GM23248 (cell line): ENCODE measurements around the gene ASTN1. TPM values are rescaled to one million over a fixed set of nuclear protein-coding genes. Genes with fewer than 3 reads are reported as not detected.

ENCODE experiments used
- DNase-seq: peaks from one replicate; pipeline ENCODE4 v3.0.0-alpha.2; 2015
- H2AFZ ChIP-seq: fragments of 200-600 bp; sonication (generic); 2 replicates; pipeline ENCODE4 v1.6.1; 2016; ENCODE audit warnings: antibody characterized with exemption
- H3F3A ChIP-seq: fragments of 200-600 bp; sonication (generic); 2 replicates; pipeline ENCODE4 v1.6.1; 2016; ENCODE audit warnings: mild to moderate bottlenecking, antibody characterized with exemption, mixed run types; ENCODE audit not compliant: insufficient read depth
- H3K27ac ChIP-seq: fragments of 200-600 bp; sonication (generic); 2 replicates; pipeline ENCODE4 v1.5.1; 2016; ENCODE audit warnings: mild to moderate bottlenecking
- H3K27me3 ChIP-seq: fragments of 200-600 bp; sonication (generic); replicated peaks from 2 replicates; pipeline ENCODE4 v1.6.1; 2016; ENCODE audit warnings: mild to moderate bottlenecking; ENCODE audit not compliant: insufficient read depth
- H3K36me3 ChIP-seq: fragments of 200-600 bp; sonication (generic); 2 replicates; pipeline ENCODE4 v1.6.1; 2016; ENCODE audit warnings: low read depth, mild to moderate bottlenecking
- H3K4me1 ChIP-seq: fragments of 200-600 bp; sonication (generic); 2 replicates; pipeline ENCODE4 v1.6.1; 2016; ENCODE audit warnings: mild to moderate bottlenecking; ENCODE audit not compliant: insufficient read depth
- H3K4me2 ChIP-seq: fragments of 200-600 bp; sonication (generic); one replicate; pipeline ENCODE4 v1.6.1; 2016; ENCODE audit warnings: mild to moderate bottlenecking; ENCODE audit not compliant: unreplicated experiment
- H3K4me3 ChIP-seq: fragments of 200-600 bp; sonication (generic); 2 replicates; pipeline ENCODE4 v1.5.1; 2016; ENCODE audit warnings: mild to moderate bottlenecking
- H3K79me2 ChIP-seq: fragments of 200-600 bp; sonication (generic); 2 replicates; pipeline ENCODE4 v1.6.1; 2016; ENCODE audit warnings: mild to moderate bottlenecking; ENCODE audit not compliant: insufficient read depth
- H3K9ac ChIP-seq: fragments of 200-600 bp; sonication (generic); 2 replicates; pipeline ENCODE4 v1.6.1; 2016; ENCODE audit warnings: mild to moderate bottlenecking
- H3K9me2 ChIP-seq: fragments of 200-600 bp; sonication (generic); 2 replicates; pipeline ENCODE4 v1.6.1; 2016; ENCODE audit warnings: mixed run types, mild to moderate bottlenecking, moderate library complexity; ENCODE audit not compliant: insufficient read depth
- H3K9me3 ChIP-seq: fragments of 200-600 bp; sonication (generic); one replicate; pipeline ENCODE4 v1.6.1; 2017; ENCODE audit warnings: low read depth
- H4K20me1 ChIP-seq: fragments of 200-600 bp; sonication (generic); 2 replicates; pipeline ENCODE4 v1.6.0; 2016; ENCODE audit not compliant: insufficient read depth
- EZH2 ChIP-seq: fragments of 200-600 bp; sonication (generic); IDR thresholded peaks from 2 replicates; pipeline ENCODE4 v1.6.1; 2018; ENCODE audit warnings: antibody characterized with exemption, mild to moderate bottlenecking; ENCODE audit not compliant: insufficient read depth, poor library complexity, severe bottlenecking
- EZH2phosphoT487 ChIP-seq: fragments of 200-600 bp; sonication (generic); IDR thresholded peaks from 2 replicates; pipeline ENCODE4 v1.6.1; 2018; ENCODE audit warnings: antibody characterized with exemption, moderate library complexity, mild to moderate bottlenecking, low read depth; ENCODE audit not compliant: insufficient read depth
- WGBS, 2 experiments: methylation state at CpG; one replicate each; pipeline ENCODE4 v1.1.6; 2015 to 2017; ENCODE audit warnings: low lambda C conversion rate in 2 of 2, low coverage in 1 of 2; ENCODE audit errors: missing lambda C conversion rate in 2 of 2; 5-methylcytosine and 5-hydroxymethylcytosine counted together
- in situ Hi-C: fragments of 300-500 bp; cut with MboI; formaldehyde crosslinking; loops from 2 replicates; pipeline ENCODE4 v1.15.0; 2020
- polyA plus RNA-seq: library from polyadenylated mRNA; unstranded; fragments of >200 nt; fragmentation: Nextera tagmentation; extraction: Ambion mirVana; gene quantifications from 2 replicates; pipeline ENCODE4 v1.2.1, GENCODE V29; 2016
- total RNA-seq: library from RNA; depleted of rRNA; stranded (reverse); fragments of >200 nt; shearing (Covaris generic); gene quantifications from 2 replicates; pipeline ENCODE4 v1.2.3, GENCODE V29; 2014

The ASTN1 gene
- total and polyA plus RNA-seq, 2 experiments from 2014 or later, result not detected

GRCh38 chr1:177103005-177103852 is 61.3 kb downstream of the ASTN1 start:
- Histone ChIP-seq H3K79me2 (no peaks in the 10 kb centered on the region), H3K4me1 (no peaks in the 10 kb centered on the region), H3K9me3 (no peaks in the 10 kb centered on the region), H3K36me3 (no peaks in the 10 kb centered on the region), H3F3A (no peaks in the 10 kb centered on the region), H3K4me2 (no peak overlapping the region), H3K9me2 (no peaks in the 10 kb centered on the region), H3K27me3 (no peaks in the 10 kb centered on the region), H2AFZ (no peak overlapping the region), H3K27ac (no peak overlapping the region), H3K9ac (no peak overlapping the region), H4K20me1 (no peaks in the 10 kb centered on the region), H3K4me3 (no peak overlapping the region)
- WGBS, 2 experiments, result 29 to 35% methylated on average over 2 of the region's 2 CpGs
- DNase-seq, result no peak
- in situ Hi-C loops, result no loop called here
- TF ChIP-seq EZH2phosphoT487, result no peak
- TF ChIP-seq EZH2, result no peak

- no peak overlapping the region for H3K9ac ChIP-seq
- H3F3A ChIP-seq, result peaks cover 11% of the 10 kb centered on the region
- no peaks in the 10 kb centered on the region for H3K9me2 ChIP-seq
- DNase-seq, result no peak
- H2AFZ ChIP-seq, result no peak overlapping the region
- no peaks in the 10 kb centered on the region for H3K27me3 ChIP-seq
- no peaks in the 10 kb centered on the region for H3K9me3 ChIP-seq
- H3K4me3 ChIP-seq, result no peak overlapping the region
- no peak overlapping the region for H3K4me2 ChIP-seq
- in situ Hi-C loops, result no loop called here
- no peaks in the 10 kb centered on the region for H3K79me2 ChIP-seq
- H4K20me1 ChIP-seq, result no peaks in the 10 kb centered on the region
- peaks cover 15% of the 10 kb centered on the region for H3K4me1 ChIP-seq
- TF ChIP-seq EZH2phosphoT487 (no peak), EZH2 (no peak)
- H3K27ac ChIP-seq, result no peak overlapping the region
- H3K36me3 ChIP-seq, result no peaks in the 10 kb centered on the region
Measured at GRCh38 chr1:177092001-177092400, 72.5 kb downstream of the ASTN1 start.

- Histone ChIP-seq H3K27me3 (no peaks in the 10 kb centered on the region), H3K4me2 (no peak overlapping the region)
- DNase-seq, result peak; percentile 49
Measured at GRCh38 chr1:177091040-177091439, 73.5 kb downstream of the ASTN1 start.

GRCh38 chr1:177088966-177089365 is 75.5 kb downstream of the ASTN1 start:
- Histone ChIP-seq H3K9me2 (no peaks in the 10 kb centered on the region), H3K4me1 (peaks cover 20% of the 10 kb centered on the region), H3K79me2 (no peaks in the 10 kb centered on the region), H3K4me2 (no peak overlapping the region), H4K20me1 (no peaks in the 10 kb centered on the region), H3K9me3 (no peaks in the 10 kb centered on the region), H3F3A (peaks cover 13% of the 10 kb centered on the region), H3K27ac (no peak overlapping the region), H3K27me3 (no peaks in the 10 kb centered on the region), H3K9ac (no peak overlapping the region), H3K36me3 (no peaks in the 10 kb centered on the region), H2AFZ (no peak overlapping the region), H3K4me3 (no peak overlapping the region)
- DNase-seq, result no peak
- WGBS, 2 experiments, result 75 to 83% methylated on average over 5 of the region's 5 CpGs
- in situ Hi-C loops, result no loop called here
- TF ChIP-seq EZH2 (no peak), EZH2phosphoT487 (no peak)

More at GRCh38 chr1:177091040-177091439, 73.5 kb downstream of the ASTN1 start:
- Histone ChIP-seq H3F3A (peaks cover 11% of the 10 kb centered on the region), H3K9me2 (no peaks in the 10 kb centered on the region), H3K4me1 (peaks cover 15% of the 10 kb centered on the region), H3K36me3 (no peaks in the 10 kb centered on the region), H3K9ac (no peak overlapping the region), H2AFZ (no peak overlapping the region), H3K9me3 (no peaks in the 10 kb centered on the region), H3K79me2 (no peaks in the 10 kb centered on the region), H4K20me1 (no peaks in the 10 kb centered on the region), H3K27ac (no peak overlapping the region), H3K4me3 (no peak overlapping the region)
- in situ Hi-C loops, result no loop called here
- WGBS, 2 experiments, result 3 to 7% methylated on average over 1 of the region's 1 CpG
- TF ChIP-seq EZH2 (no peak), EZH2phosphoT487 (no peak)
